ENCODE measurements around the gene RWDD1.

RWDD1 gene

GRCh38 chr6:116605935-116606334 lies 34.6 kb downstream of the RWDD1 start:
- no peak for DNase-seq (ENCODE audit: low read depth in 2 of 2)

DNA sequence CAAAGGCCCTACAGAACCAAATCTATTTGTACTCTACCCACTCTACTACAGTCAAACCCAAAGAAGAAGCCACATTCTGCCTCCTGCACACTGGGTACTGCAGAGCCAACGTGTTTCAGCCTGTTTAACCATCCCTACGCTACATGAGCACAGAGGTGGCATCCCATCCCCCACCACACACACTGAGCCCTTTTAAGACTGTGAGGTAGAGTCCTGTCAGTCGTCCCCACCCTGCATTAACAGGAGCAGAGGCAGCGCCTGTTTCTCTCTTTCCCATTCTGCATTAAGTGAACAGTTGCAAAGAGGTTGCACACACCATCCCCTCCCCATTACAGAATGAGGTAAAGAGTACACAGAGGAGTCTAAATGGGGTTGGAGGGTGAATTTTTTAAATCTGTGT lies 39.8 kb downstream of the RWDD1 start:
- no peak for DNase-seq (ENCODE audit: low read depth in 2 of 2)

DNA sequence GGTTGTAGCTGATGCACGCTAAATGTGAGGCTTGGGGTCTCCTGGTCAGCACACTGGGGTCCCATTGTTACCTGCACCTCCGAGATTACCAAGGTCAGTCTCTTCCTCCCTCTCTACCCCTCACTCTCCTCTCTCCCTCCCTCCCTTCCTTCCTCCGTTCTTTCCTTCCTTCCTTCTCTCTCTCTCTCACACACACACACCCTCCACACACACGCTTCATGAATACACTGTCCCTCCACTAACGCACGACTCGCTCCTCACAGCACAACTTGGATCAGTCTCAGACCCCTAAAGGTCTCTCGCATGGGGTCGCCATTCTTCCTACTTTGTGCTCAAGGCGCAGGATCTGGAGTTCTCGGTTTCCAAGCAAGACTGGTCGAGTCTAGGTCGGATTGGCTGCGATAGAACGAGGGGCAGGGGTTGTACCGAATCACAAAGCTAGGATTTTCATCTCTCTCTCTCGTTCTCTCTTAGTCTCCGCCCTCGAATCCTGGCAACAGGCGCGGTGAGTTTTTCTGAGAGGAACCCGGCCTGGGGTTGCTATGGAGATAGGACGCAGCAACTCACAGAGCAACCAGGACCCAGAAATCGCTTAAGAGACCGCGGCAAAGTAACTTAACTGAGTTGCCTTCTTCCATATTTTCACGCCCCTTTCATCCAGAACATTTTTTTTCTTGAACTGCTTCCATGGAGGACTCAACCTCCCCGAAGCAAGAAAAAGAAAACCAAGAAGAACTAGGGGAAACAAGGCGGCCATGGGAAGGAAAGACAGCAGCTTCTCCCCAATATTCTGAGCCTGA lies 44.8 kb downstream of the RWDD1 start, which contains the start of gene RSPH4A:
TSS of gene RSPH4A (plus strand) at position 543 of the 800 bp plus-strand sequence. CDS start at position 688, 145 bp downstream.
- DNase-seq (ENCODE audit: low read depth in 2 of 2) = peak in 1 of 2 donors; percentile 8

GRCh38 chr6:116616737-116617053 lies 45.4 kb downstream of the RWDD1 start:
- no peak for DNase-seq (ENCODE audit: low read depth in 2 of 2)

DNA sequence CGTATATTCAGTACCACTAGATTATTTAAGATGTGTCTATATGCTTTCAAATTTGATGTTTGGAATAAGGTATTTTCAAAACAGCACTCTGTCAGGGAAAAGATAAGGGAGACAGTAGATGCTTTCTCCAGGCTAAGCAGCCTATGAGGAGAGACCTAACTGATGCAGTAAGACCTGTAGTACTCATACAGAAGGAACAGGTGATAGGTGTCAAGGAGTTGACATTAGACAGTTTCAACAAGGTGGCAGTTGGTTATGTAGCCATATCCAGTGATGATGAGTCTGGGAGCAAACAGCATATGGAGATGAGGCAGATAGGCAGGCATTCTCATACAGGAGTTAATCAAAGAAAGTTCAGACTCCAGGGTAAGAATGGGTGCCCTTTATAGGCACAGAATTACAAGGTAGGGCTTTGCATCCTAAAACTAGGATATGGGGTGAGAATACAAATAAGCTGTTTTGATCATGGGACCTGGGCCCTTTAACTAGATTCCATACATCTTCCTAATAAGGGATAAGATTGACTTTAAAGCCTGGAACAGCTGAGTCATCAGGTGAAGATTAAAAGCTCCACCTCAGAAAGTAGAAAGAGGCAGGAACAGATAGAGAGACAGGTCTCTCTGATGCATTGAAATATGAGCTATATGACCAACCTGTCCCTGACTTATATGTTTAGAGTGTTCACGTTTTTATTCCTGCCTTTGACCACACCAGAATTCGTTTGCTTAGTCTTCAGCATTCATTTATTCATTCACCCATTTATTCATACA lies 52.9 kb downstream of the RWDD1 start:
- no peak for DNase-seq (ENCODE audit: low read depth in 2 of 2)

- DNase-seq (ENCODE audit: low read depth in 2 of 2) = no peak
Measured at GRCh38 chr6:116625872-116626271, 54.6 kb downstream of the RWDD1 start.

DNA sequence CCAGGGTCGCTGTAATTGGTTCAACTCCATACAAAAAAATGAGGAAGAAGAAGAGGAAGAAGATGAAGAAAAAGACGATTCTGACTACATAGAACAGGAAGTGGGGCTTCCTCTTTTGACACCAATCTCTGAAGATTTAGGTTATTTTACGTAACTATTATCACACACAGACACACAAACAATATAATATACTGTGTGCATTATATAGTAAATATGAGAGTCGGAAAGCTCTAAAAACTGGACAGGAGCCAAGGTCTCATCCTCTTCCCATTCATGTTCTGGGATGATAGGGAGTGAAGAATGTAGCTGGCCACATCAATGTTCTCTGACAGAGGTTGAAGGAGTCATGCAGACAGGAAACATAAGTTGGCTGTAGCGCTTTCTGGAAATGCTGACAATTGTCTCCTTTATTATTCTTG lies 58.3 kb downstream of the RWDD1 start:
- no peak for DNase-seq (ENCODE audit: low read depth in 2 of 2)

DNA sequence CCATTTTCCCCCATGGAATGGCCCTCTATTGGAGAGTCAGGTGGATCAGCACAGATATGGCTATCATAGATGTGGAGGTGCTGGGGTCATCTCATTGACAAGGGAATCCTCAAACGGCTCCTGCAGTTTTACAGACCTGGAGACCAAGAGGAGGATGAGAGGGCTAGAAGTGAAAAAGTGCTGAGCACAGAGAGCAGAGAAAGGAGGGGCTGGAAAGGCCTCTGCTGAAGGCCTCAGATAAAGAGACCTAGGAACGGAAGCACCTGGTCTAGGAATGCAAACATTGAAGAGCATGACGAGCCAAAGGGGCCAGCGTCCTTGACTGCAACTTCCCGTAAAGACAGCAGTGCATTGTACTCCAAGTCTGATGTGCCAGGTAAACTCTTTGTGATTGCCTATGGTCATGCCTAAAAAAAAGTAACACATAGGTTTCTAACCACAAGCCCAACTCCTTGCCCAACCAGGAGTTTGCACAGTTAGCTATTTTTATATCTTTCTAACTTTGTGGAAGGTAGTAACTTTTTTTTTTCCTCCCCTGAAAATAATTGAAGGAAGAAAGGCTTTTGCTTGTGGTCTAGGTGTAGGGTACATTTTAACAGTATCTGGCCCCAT lies 60.2 kb downstream of the RWDD1 start:
- DNase-seq (ENCODE audit: low read depth in 2 of 2) = no peak

DNA sequence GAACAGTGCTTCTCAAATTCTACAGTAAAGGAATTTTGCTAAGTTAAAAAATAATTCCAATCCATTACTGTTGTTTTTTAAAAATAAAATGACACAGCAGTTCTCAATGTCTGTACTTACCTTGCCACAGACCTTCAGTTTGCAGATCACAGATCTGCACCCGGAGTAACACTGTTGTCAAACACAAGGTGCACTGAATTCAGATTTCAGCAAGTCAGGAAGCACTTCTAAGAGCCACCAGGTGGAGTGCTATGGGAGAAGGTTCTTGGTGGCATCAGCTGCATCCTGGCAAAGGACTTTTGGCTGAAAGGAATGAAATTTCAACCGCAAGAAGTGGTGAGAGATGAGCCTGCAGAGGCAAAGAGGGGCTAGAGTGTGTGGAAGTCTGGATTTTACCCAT lies 62.4 kb downstream of the RWDD1 start:
- DNase-seq (ENCODE audit: low read depth in 2 of 2) = no peak
